ENCODE data around the gene COPA.
"Not testable (repeated sequence)": the region's sequence is repeated elsewhere in the genome, so short reads cannot be mapped to it uniquely, and the experiment has no call there.

The COPA gene

GRCh38 chr1:160342953-160343869 lies at the start of gene COPA, which contains the start of gene NCSTN:
COPA (minus strand) TSS chr1:160343250; CDS start chr1:160343170, 80 bp downstream.
NCSTN (plus strand) TSS chr1:160343383; CDS start chr1:160343397, 14 bp downstream.
- DNase-seq, result peak; percentile 54

GRCh38 chr1:160388406-160388805 lies 45.4 kb upstream of the COPA start:
- DNase-seq, result not testable (repeated sequence)

- not testable (repeated sequence) for DNase-seq
Measured at GRCh38 chr1:160384812-160385211, 41.8 kb upstream of the COPA start.

GRCh38 chr1:160377585-160378206 lies 34.6 kb upstream of the COPA start:
- DNase-seq, result no peak

GRCh38 chr1:160376525-160377131 lies 33.6 kb upstream of the COPA start:
- peak; percentile 34 for DNase-seq

- no peak for DNase-seq
Measured at GRCh38 chr1:160375788-160376524, 32.9 kb upstream of the COPA start.

GRCh38 chr1:160374306-160375110 lies 31.5 kb upstream of the COPA start:
- DNase-seq, result peak; percentile 44

GRCh38 chr1:160373696-160374095 lies 30.6 kb upstream of the COPA start:
- DNase-seq, result no peak

- no peak for DNase-seq
Measured at GRCh38 chr1:160371756-160372155, 28.7 kb upstream of the COPA start.

- DNase-seq, result no peak
Measured at GRCh38 chr1:160371346-160371631, 28.2 kb upstream of the COPA start.

GRCh38 chr1:160370561-160371345 lies 27.7 kb upstream of the COPA start:
- peak; percentile 25 for DNase-seq

GRCh38 chr1:160369087-160369486 lies 26.0 kb upstream of the COPA start:
- DNase-seq, result no peak

- peak; percentile 17 for DNase-seq
Measured at GRCh38 chr1:160367934-160368923, 25.2 kb upstream of the COPA start.

- no peak for DNase-seq
Measured at GRCh38 chr1:160367516-160367900, 24.5 kb upstream of the COPA start.

- peak; percentile 58 for DNase-seq
Measured at GRCh38 chr1:160366731-160367515, 23.9 kb upstream of the COPA start, which contains the start of gene NHLH1. NHLH1 (plus strand) TSS chr1:160367071; CDS start chr1:160370732, 3,661 bp downstream.

- DNase-seq, result peak; percentile 48
Measured at GRCh38 chr1:160365325-160365724, 22.3 kb upstream of the COPA start.

- no peak for DNase-seq
Measured at GRCh38 chr1:160363951-160364735, 21.1 kb upstream of the COPA start.

- no peak for DNase-seq
Measured at GRCh38 chr1:160363010-160363409, 20.0 kb upstream of the COPA start.
